ENCODE data around the gene METTL6.

METTL6 gene

GRCh38 chr3:15451216-15452113 lies 24.1 kb upstream of the METTL6 start:
- TF ChIP-seq CTCF (conservative IDR thresholded peaks at IDR 0.05; ENCODE audit: low read length) = no peak
- no peak overlapping the region for H3K4me3 ChIP-seq (ENCODE audit: low read length)
- DNase-seq (ENCODE audit: low read depth) = no peak

DNA sequence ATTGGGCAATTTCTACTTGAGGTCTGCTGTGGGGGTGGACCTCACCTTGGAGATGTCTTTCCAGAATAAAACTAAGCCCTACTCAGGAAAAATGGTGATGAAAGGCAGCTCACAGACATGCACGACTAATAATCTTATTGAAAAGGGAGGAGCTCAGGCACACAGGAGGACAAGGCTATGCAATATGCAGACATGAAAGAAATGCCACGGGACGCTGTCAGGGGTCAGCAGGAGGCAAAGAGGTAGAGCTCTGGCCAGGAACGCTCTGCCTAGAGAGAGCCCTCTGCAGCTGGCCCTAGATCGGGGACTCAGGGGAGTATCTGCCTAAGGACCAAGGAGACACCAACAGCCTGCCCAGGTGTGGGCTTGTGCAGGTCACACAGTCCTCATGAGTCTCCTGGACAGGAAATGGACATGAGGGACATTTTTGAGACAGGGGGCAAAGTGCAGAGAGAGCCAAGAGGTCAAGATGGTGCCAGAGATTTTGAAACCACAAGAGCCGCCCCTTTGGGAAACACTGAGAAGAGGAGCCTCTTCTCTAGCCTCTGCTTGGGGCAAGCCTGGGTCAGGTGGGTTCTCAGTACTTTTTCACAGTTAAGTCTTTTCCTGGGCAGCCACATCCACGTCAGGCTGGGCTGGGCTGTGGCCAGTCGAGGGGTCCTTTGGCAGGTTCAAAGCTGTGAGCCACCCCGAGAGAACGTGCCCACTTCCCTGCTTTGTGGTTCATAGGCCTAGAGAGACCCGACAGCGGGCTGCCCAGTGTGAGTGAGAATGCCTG lies 23.3 kb upstream of the METTL6 start:
- TF ChIP-seq CTCF (conservative IDR thresholded peaks at IDR 0.05; ENCODE audit: low read length) = no peak
- DNase-seq (ENCODE audit: low read depth) = no peak

GRCh38 chr3:15449489-15450224 lies 22.3 kb upstream of the METTL6 start:
- no peak for TF ChIP-seq CTCF (conservative IDR thresholded peaks at IDR 0.05; ENCODE audit: low read length)
- no peak overlapping the region for H3K4me3 ChIP-seq (ENCODE audit: low read length)
- DNase-seq (ENCODE audit: low read depth) = no peak

More for the DNA sequence above, 23.3 kb upstream of the METTL6 start:
- no peak overlapping the region for H3K4me3 ChIP-seq (ENCODE audit: low read length)

- H3K4me3 ChIP-seq (ENCODE audit: low read length) = no peak overlapping the region
- TF ChIP-seq CTCF (conservative IDR thresholded peaks at IDR 0.05; ENCODE audit: low read length) = no peak
- DNase-seq (ENCODE audit: low read depth) = peak; percentile 66
Observed at GRCh38 chr3:15443826-15444524, 16.6 kb upstream of the METTL6 start.

DNA sequence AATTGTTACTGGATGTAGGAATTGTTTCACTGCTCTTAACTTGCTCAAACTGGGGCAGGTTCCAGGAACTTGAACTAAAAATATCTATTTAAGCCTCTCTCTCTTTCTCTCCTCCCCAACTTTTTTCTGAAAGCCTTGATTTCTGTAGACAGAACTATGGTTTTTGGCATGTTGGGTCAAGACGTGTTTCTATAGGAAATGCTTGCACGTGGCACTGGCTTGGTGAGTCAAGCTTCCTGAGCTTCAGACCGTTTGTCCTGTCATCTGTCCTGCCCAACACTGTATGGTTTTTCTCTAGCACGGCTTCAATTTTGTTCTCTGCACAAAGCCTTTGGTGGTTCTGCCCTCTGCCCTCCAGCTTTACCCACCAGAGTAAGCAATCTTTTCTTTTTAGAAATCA lies 13.5 kb upstream of the METTL6 start:
- DNase-seq (ENCODE audit: low read depth) = peak; percentile 38
- no peak for TF ChIP-seq CTCF (conservative IDR thresholded peaks at IDR 0.05; ENCODE audit: low read length)
- H3K4me3 ChIP-seq (ENCODE audit: low read length) = no peak overlapping the region

GRCh38 chr3:15439476-15439875 lies 12.1 kb upstream of the METTL6 start:
- no peak for TF ChIP-seq CTCF (conservative IDR thresholded peaks at IDR 0.05; ENCODE audit: low read length)
- DNase-seq (ENCODE audit: low read depth) = peak; percentile 36
- no peak overlapping the region for H3K4me3 ChIP-seq (ENCODE audit: low read length)

Data from AG10803 (cell line).